ENCODE measurements around the gene LRRC8E.
A peak's percentile ranks its signal among the peaks of the same experiment; 100 is the strongest.

The LRRC8E gene
- 0 reads per million in 2 experiments for total RNA-seq

DNA sequence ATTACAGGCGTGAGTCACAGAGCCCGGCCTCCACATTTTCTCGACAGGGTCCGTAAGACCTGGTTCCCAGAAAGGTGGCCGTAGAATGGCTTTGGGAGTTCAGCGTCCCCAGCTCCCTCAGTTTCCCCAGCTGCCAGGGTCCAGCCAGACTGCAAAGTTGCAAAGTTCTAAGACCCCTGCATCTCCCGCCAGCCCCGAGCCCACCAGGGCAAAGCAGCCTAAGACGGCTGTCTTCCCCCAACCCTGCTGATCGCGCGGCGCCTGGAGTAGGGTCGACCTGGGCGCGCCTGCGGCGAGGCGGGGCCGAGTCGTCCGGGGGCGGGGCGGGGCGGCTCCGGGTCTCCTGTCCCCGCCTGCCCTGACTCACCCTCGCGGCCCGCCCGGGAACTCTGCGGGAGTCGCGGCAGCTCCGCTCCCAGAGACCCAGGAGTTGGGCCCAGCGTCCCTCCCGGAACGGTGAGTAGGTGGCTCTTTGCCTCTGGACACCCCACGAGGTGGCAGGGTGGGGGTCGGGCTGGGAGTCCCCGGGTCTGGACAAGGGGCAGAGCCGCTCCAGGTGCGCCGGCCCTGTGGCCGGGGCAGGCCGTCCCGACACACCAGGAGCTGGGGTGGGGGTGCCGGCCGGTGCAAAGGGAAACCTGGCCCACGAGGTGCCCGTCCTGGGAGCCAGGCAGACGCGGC is at the start of gene LRRC8E:
Gene LRRC8E (plus strand): TSS at position 366 of the 681 bp plus-strand sequence. CDS start 7,094 bp downstream, outside the sequence.
- no peak for DNase-seq (ENCODE audit: low read depth)

DNA sequence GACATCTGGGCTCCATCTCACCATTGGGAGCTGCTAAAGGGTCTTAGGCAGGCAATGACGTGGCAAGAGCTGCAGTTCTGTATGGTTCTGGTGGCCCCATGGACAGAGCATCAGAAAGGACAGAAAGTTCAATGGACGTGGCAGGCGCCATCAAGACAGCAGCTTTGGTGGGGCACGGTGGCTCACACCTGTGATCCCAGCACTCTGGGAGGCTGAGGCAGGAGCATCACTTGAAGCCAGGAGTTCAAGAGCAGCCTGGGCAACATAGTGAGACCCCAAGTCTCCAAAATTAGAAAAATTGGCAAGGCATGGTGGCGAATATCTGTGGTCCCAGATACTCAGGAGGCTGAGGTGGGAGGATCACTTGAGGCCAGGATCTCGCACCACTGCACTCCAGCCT is 48.8 kb upstream of the LRRC8E start:
- no peak for DNase-seq (ENCODE audit: low read depth)

DNA sequence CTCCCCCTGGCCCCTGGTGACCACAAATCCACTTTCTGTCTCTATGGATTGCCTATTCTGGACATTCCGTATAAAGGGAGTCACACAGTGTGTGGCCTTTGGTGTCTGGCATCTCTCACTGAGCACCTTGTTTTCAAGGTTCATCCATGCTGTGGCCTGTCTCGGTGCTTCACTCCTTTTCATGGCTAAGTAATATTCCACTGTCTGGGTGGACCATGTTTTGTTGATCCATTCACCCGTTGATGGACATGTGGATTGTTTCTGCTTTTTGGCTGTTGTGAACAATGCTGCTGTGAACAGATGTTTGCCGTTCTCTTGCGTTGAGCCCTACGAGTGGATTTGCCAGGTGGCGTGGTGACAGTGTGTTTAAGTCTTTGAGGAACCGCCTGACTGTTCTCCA is 47.7 kb upstream of the LRRC8E start:
- DNase-seq (ENCODE audit: low read depth): no peak

DNA sequence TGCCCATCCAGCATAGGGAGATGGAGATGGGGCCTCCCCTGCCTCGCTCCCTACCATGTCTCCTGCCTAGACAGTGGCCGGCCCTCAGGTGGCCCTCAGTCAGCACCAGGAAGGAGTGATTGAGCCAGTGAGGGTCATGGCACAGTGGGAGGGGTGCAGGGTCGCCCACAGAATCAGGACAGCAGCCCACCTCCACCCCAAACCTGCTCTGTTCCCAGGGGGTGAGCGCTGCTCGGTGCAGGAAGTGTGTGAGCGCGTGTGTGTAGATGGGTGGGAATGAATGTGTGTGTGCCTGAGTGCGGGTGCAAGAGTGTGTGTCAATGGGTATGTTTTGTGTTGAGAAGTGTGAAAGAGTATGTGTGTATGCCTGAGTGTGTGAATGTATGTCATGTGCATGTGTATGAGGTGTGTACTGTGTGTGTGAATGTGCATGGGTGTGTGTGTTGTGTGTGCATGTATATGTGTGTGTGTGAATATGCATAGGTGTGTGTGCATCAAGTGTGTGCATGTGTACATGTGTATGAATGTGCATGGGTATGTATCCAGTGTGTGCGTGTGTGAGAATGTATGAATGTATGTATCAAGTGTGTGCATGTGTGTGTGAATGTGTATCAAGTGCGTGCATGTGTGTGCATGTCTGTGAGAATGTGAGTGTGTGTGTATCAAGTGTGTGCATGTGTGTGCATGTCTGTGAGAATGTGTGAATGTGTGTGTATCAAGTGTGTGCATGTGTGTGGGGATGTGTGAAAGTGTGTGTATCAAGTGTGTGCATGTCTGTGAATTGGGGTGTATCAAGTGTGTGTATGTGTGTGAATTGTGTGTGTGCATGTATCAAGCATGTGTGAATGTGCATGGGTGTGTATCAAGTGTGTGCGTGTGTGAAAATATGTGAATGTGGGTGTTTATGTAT is 46.3 kb upstream of the LRRC8E start:
- DNase-seq (ENCODE audit: low read depth): no peak

DNA sequence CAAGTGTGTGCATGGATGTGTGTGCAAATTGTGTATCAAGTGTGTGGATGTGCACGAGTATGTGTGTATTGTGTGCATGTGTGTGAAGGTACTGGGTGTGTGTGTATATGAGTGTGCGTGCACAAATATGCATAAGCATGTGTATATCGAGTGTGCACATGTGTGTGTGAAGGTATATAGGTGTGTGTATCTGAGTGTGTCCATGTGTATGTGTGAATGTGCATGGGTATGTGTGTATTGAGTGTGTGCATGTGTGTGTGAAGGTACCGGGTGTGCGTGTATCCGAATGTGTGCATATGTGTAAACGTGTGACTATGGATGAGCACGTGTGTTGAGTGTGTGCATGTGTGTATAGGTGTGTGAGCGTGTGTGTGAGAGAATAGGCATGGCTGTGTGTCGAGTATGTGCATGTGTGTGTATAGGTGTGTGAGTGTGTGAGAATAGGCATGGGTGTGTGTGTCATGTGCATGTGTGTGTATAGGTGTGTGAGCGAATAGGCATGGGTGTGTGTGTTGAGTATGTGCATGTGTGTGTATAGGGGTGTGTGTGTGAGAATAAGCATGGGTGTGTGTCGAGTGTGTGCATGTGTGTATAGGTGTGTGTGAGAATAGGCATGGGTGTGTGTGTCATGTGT is 45.5 kb upstream of the LRRC8E start:
- DNase-seq (ENCODE audit: low read depth): no peak

DNA sequence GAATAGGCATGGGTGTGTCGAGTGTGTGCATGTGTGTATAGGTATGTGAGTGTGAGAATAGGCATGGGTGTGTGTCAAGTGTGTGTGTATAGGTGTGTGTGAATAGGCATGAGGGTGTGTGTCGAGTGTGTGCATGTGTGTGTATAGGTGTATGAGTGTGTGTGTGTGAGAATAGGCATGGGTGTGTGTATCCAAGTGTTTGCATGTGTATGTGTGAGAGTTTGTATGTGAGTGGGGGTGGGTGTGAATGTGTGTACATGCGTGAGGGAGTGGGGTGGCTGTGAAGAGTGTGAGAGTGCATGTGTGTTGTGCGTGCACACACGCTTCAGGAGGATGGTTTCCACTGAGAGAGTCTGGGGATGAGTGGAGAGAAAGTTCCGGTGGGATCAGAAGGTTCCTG is 44.8 kb upstream of the LRRC8E start:
- no peak for DNase-seq (ENCODE audit: low read depth)

DNA sequence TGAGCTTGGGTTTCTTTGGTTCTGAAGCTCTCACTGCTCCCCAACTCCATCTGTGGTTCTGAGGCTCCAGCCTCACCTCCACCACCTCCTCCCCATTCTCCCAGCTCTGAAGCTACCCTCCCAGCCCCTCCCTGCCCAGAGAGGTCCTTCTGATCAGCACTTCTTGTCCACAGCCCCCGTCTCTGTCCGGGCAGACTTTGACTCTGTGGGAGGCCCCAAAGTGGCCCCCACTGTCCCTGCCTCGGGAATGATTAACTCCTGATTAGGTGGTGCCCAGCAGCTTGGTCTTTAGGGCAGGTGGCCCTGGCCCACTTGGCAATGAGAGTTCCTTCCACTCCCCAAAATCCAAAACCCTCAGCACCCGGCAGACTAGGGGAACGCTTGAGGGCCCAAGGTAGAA is 43.9 kb upstream of the LRRC8E start:
- DNase-seq (ENCODE audit: low read depth): no peak

DNA sequence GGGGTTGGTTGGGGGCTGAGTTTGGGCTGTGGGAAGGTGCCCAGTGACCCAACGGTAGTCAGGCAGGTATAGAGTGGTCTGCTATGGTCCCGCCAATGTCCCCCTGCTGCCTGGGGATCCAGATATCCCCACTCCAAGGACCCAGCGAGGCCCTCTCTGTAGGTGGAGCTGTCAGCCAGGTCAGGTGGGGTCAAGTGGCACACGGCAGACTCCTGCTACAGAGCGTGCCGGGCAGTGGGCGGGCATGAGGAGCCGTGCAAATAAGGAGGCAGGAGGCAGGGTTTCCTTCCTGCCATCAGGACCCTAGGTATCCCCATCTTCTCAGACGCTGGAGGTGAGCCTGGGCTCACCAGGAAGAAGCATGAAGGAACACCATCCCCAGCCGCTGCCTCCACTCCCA is 43.4 kb upstream of the LRRC8E start:
- DNase-seq (ENCODE audit: low read depth): no peak

DNA sequence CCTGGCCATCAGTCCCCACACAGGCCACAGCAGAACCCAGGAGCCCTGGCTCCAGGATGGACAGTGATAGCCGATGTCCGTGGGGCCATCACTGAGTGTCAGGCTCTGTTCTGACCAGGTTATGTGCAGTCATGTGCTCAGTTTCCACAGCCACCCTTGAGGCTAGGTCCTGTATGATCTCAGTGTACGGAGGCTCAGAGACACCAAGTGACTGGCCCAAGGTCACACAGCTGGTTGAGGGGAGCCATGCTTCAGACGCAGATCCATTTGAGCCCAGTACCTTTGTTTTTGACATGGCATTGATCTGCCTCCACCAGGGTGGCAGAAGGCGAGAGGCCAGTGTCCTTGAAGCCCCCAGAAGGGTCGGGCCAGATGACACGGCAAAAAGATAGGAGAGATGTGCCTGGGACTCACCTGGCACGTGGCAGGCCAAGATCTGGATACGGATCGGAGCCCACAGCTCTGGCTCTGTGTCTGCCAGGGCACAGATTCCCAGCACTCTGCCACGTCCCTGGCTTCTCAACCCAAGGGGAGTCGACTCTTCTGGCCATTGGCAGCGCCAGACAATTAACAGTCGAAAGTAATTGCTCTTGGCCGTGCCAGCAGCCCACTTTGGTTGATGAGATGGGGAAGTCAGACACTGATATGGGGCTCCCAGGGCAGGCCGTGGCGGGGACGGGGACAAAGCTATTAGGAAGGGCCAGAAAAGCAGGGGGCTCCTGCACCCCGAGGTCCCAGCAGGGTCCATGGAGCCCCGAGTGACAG is 42.7 kb upstream of the LRRC8E start:
- DNase-seq (ENCODE audit: low read depth): no peak

DNA sequence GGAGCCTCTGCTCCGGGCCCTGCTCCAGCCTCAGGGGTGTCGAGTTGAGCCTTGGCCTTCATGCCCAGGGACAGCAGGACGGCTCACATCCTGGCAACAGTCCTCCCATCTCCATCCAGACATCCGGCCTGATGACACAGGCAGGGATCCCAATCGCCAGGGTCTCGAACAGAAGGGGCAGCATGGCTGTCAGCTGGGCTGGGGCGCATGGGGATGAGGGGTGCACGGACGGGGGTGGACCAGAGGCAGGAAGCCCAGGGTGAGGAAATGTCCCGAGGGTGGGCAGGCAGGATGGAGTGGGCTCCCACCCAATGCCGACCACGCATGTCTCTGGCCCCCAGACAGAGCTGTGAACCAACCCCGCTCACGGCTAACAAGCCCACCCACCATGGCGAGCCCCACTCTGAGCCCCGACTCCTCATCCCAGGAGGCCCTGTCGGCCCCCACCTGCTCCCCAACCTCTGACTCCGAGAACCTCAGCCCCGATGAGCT is 42.1 kb upstream of the LRRC8E start:
- DNase-seq (ENCODE audit: low read depth): no peak

DNA sequence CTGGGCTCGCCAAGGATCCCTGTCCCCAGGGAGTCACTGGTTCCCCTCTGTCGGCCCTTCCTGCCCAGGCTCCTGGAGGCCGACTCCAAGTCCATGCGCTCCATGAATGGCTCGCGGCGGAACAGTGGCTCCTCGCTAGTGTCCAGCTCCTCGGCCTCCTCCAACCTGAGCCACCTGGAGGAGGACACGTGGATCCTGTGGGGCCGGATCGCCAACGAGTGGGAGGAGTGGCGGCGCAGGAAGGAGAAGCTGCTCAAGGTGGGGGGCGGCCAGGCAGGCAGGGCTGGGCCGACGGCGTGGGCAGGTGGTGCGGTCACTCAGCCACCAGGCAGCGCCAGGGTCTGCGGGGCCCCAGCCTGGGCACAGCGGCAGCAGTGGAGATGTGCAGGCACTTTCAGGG is 40.6 kb upstream of the LRRC8E start:
- no peak for DNase-seq (ENCODE audit: low read depth)

DNA sequence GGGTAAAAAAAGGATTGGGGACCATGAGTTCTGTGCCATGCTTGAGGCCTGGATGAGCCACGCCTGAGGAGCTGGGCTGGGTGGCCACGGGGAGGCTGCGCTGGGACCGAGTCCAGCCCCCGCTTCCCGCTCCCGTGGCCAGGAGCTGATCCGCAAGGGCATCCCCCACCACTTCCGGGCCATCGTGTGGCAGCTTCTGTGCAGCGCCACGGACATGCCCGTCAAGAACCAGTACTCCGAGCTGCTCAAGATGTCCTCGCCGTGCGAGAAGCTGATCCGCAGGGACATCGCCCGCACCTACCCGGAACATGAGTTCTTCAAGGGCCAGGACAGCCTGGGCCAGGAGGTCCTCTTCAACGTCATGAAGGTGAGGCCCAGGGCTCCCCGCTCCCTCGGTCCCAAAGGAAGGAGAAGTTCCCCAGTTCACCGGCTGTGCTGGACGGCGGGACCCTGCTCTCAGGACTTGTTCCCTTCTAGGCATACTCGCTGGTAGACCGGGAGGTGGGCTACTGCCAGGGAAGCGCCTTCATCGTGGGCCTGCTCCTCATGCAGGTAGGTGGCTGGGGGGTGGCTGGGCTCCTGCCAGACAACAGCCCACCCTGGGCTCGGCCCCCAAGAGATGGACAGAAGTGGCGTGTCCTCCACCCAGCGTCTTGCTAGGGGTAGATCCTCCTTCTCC is 39.4 kb upstream of the LRRC8E start:
- no peak for DNase-seq (ENCODE audit: low read depth)

DNA sequence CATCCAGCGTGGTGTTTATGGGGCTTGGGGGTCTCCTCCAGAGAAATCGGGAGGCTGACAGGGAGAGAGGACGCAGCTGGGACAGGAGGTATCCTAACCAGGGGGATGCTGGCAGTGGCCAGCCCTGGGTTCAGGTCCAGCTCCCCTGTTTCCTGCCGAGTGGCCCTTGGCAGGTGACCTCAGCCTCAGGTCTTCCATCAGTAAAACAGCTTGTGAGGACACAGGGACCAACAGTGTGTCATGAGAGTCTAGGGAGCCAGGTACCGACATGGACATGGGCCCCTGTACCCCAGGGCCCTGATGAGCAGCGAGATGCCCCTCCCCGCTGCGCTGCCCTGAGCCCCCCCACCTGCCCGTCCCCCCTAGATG is 38.7 kb upstream of the LRRC8E start:
- no peak for DNase-seq (ENCODE audit: low read depth)

DNA sequence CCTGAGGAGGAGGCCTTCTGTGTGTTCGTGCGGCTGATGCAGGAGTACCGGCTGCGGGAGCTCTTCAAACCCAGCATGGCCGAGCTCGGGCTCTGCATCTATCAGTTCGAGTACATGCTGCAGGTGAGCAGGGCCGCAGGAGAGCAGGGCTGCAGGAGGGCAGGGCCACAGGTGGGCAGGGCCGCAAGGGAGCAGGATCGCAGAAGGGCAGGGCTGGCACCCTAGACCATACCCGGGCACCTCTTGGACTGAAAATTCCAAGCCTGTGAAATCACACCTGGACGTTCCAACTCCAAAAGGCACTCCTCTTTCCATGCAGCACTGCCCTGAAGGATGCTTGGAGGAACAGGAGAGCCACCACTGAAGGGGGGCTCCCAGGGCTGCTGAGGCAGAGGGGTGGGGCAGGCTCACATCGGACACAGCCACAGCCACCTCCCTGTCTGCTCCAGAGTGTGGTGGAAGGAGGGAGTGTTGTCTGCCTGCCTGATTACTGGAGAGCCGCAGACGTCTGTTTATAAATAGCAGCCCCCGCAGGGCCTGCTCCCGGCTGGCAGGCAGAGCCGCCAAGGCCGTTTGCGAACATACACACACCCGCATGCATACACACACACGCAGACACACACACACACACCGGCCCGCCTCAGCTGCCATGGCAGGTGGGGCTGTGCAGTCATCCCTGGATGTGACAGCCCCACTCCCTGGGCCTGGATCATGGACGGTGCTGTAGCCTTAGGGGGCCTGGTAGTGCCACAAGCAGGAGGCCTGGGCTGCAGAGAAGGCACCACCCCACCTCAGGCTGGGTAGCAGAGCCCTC is 38.1 kb upstream of the LRRC8E start:
- no peak for DNase-seq (ENCODE audit: low read depth)

DNA sequence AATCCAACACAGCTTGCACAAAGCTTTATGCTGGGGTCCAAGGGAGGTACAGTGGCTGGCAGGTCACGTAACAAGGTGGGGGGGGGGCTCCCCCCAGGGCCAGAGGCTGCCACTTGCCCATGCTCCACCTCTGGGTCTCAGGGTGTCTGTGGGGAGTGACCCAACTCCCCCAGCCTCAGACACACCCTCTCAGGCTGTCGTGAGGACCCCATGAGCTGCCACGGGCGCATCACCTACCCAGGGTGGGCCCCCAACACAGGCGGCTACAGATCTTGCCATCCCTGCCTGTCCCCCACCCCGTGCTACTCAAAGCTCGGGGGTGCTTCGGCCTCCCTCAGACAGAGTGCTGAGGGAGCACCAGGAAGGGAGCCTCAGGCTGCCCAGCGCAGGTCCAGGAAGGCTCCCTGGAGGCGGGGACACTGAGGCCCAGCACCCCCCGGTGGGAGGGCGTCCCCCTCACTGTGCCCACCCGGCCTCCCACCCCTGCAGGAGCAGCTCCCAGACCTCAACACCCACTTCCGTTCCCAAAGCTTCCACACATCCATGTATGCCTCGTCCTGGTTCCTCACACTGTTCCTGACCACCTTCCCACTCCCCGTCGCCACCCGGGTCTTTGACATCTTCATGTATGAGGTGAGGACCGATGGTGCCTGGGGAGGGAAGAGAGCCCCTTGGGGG is 37.2 kb upstream of the LRRC8E start:
- DNase-seq (ENCODE audit: low read depth): no peak

DNA sequence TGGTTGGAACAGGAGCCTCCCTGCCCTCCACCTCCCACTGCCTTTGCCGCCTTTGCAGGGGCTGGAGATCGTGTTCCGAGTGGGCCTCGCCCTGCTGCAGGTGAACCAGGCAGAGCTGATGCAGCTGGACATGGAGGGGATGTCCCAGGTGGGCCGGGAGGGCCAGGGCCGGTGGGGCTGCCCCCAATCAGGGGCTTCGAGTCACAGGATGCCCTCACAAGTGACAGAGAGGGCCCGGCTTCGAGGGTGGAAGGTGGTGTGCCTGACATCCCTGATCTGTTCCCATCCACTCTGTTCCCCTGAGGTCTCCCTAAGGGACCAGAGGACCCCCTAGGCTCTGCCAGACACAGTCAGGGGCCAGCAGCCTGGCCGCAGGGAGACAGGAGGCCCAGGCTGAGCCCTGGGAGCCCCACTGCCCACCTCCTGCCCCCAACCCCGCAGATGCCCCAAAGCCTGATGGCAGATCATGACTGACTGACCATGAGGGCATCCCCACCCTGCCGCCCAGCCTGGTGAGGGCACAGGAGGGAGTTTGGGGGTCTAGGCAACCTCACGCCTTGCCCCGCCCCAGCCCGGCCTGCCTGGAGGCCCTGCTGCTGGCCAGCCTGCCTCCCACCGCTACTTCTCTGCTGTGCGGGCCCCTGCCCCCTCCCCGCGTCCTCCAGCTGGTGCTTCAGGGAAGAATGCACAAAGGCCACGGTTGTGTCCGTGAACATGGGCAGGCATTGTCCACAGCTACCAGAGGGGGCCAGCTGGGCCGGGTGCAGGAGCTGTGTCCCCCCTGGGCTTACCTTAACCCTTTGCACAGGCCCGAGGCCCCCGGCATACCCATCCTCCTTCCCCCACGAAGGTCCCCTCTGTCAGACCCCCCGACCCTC is 36.4 kb upstream of the LRRC8E start:
- no peak for DNase-seq (ENCODE audit: low read depth)

DNA sequence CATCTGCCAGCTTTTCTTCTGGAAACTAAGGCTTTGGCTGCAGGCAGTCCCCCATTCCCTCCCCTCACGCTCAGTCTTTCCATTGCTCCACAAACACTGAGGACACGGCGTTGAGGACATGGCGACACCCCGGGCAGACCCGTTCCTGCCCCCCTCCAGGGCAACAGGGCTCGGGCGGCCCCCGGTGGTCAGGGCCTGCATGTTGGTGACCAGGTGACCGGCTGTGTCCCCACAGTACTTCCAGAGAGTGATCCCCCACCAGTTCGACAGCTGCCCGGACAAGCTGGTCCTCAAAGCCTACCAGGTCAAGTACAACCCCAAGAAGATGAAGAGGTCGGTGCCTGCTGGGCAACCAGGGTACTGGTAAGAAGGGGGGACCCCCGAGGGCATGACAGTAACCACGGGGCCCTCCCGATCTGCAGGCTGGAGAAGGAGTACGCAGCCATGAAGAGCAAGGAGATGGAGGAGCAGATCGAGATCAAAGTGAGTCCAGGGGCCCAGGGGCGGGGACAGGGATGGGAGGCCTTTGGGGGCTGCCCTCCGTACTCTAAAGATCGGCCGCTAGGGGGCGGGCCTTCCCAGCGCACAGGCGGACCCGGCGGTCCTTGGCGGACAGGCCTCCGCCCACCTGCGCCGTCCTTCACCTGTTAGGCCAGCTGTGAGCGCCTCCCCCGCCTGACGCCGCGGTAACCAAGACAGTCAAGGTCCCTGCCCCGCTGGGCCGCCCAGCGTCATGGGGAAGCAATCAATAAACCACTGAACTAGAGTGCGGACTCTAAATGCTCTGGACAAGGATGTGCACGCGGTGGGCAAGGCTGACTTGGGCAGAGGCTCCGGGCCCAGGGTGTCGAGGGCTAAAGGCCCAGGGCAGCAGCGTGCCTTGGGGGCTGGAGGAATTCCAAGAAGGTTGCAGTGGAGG is 35.2 kb upstream of the LRRC8E start:
- DNase-seq (ENCODE audit: low read depth): peak; percentile 42

DNA sequence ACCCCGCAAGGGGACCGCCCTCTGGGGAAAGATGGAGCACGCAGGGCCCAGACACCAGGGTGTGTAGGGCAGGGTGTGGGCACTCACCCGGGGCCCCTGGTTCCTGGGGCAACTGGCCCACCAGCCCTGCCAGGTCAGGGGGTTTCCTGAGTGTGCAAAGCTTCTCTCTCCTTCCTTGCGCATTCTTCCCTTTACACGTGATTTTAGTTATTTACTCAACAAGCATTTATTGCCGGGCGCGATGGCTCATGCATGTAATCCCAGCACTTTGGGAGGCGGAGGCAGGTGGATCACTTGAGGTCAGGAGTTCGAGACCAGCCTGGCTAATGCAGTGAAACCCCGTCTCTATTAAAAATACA is 34.6 kb upstream of the LRRC8E start:
- no peak for DNase-seq (ENCODE audit: low read depth)
